GM19238 (cell line): ENCODE measurements around the gene COX7A2.

ENCODE experiments used
- DNase-seq: peaks from one replicate; pipeline ENCODE4 v3.0.0; 2011; ENCODE audit warnings: low spot score; ENCODE audit not compliant: insufficient read length

Gene COX7A2

DNA sequence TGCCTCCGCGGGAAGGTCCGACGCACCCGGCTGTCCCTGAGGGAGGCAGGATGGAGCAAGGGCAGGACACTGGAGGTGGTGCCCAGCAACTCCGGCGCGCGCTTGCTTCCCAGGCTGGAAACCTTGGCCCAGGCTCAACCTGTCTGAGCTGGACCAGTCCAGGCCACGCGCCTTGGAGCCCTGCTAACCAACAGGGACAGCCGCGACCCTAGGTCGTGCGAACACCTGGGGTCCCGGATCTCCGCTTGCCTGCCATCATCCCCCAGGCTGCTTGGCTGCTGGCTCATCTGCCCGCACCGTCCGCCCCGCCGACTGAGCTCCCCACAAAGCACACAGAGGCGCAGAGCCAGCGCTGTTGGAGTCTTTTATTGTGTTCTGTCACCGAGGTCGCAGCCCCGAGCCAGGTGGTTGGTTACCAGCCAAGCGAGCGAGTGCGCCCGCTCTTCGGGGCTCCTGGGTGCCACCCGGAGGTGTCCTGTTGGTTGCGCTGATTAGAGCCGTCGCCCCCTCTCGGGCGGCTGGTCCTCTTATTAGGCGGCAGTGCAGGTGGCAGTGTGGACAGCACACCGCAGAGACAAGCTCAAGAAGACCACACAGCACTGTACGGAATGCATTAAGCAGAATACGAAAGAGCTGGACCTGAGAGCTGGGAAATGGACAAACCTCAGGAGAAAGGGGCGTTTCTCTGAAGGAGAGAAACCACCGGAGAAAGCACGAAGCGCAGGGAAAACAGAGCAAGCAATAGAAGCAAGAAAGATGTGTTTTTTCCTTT, 41.5 kb downstream of the COX7A2 start:
- peak; percentile 12 for DNase-seq

DNA sequence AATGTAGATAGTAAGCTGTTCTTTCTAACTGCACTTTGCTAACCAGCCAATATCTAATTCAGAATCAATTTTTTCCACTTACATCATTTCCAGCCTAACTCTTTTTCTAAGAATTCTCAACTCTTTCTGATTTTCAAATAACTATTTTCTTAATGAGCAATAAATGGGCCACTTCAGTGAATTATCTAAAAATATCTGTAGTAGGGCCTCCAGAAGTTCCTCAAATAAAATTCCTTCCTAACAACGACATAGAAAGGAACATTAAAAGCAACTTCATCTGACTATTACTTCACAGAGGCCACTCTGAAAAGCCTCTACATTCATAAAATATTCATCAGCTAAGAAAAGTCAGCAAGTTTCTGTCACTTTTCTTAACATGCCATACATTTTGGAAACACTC, 42.6 kb downstream of the COX7A2 start:
- DNase-seq: no peak

DNA sequence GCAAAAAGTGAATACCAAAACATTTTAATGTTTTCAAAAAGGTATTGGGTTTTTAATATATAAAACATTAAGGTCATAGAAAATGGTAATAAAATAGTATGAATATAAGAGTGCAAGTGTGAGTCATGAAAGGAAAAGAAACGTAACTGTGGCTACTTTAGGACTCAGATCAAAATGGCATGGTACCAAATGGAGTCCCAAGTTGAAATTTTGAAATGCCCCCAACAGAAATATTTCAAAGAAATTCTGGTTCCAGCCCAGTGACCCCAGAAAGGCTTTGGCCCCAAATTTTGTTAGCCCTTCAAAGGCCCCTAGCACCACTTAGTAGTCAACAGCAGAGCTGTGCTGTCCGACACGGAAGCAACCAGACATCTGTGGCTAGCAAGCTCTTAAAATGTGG, 43.7 kb downstream of the COX7A2 start:
- DNase-seq: no peak

DNA sequence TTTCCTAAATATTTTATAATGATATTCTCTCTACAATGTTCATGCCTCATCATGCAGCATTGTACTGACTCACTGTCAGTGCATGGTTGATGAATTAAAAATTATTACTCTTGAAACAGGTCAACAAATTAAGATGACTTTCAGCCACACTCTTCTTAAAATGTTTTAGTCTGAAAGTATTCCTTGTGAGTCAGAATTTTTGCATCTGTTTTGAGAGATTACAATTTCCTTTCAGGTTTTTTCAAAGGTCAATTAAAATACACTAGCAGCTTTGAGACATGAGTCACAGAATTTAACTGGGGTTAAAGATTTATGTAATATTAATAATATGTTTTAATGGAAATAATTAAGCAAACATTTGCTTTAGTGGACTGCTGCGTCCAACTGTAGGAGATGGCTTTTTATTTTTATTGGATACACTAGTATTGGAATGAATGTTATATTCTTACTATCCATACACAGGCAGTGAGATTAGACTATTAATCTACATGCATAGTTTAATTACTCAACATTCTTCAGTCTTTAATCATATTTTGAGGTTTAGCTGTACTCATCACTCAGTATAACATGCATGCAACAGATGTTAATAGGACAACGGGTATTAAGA, 47.4 kb downstream of the COX7A2 start:
- no peak for DNase-seq

DNA sequence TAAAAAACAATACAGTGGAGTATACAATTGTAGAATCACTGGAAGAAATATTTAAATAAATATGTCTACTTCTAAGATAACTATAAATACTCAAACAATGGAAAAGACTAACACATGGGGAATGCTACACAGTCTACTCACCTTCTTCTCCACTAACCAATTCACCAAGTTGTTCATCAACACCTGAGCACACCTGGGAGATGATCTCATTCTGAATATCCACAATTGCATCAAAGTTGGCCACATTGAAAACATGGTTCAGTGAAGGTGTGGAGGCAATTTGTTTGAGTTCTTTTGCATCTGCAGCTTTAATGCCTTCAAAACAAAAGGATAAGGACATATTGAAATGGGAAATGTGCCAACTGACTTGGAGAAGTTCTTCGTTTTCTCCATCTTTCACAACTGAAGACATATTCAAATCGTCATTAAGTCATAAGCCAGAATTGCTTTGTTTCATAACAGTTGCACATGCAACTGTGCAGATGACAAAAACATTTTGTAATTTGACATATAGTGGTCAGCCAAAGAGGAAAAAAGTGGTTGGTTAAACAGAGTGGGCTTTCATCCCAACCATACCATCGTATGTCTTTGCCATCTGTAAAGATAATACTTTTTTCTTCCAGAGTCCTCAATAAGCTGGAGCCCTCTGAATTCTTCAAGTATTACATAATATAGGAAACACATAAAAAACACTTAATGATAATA, 55.2 kb downstream of the COX7A2 start:
- DNase-seq: no peak
